Smooth muscle cell (in vitro differentiated cells): ENCODE results near the gene NID2. TPM values are rescaled to one million over a fixed set of nuclear protein-coding genes. Genes with fewer than 3 reads are reported as not detected.

ENCODE experiments used
- DNase-seq: peaks from one replicate; lab custom pipeline; 2025; ENCODE audit not compliant: unreplicated experiment; lab: John Stamatoyannopoulos, UW
- H2AFZ ChIP-seq: fragments of 200-600 bp; sonication (generic); 2 replicates; pipeline ENCODE4 v1.6.0; 2016; ENCODE audit warnings: antibody characterized with exemption, low read depth, mild to moderate bottlenecking
- H3F3A ChIP-seq: fragments of 200-600 bp; sonication (generic); 2 replicates; pipeline ENCODE4 v1.6.0; 2017; ENCODE audit warnings: antibody characterized with exemption, low read depth
- H3K27ac ChIP-seq: fragments of 200-600 bp; sonication (generic); 2 replicates; pipeline ENCODE4 v1.5.1; 2016; ENCODE audit warnings: low read depth, mild to moderate bottlenecking
- H3K27me3 ChIP-seq: fragments of 200-600 bp; sonication (generic); 2 replicates; pipeline ENCODE4 v1.6.1; 2016; ENCODE audit warnings: low read depth, mild to moderate bottlenecking
- H3K36me3 ChIP-seq: fragments of 200-600 bp; sonication (generic); 2 replicates; pipeline ENCODE4 v1.5.1; 2016; ENCODE audit warnings: low read depth
- H3K4me1 ChIP-seq: fragments of 200-600 bp; sonication (generic); 2 replicates; pipeline ENCODE4 v1.5.1; 2016; ENCODE audit warnings: low read depth
- H3K4me2 ChIP-seq: fragments of 200-600 bp; sonication (generic); 2 replicates; pipeline ENCODE4 v1.6.0; 2016; ENCODE audit warnings: mild to moderate bottlenecking
- H3K4me3 ChIP-seq: fragments of 200-600 bp; sonication (generic); 2 replicates; pipeline ENCODE4 v1.5.1; 2016; ENCODE audit warnings: mild to moderate bottlenecking
- H3K79me2 ChIP-seq: fragments of 200-600 bp; sonication (generic); 2 replicates; pipeline ENCODE4 v1.6.0; 2016; ENCODE audit warnings: low read depth, mild to moderate bottlenecking
- H3K9ac ChIP-seq: fragments of 200-600 bp; sonication (generic); 2 replicates; pipeline ENCODE4 v1.6.0; 2016; ENCODE audit warnings: low read depth
- H3K9me3 ChIP-seq: fragments of 200-600 bp; sonication (generic); replicated peaks from 2 replicates; pipeline ENCODE4 v1.5.1; 2016; ENCODE audit warnings: low read depth
- H4K20me1 ChIP-seq: fragments of 200-600 bp; sonication (generic); 2 replicates; pipeline ENCODE4 v1.6.0; 2016; ENCODE audit warnings: low read depth
- CTCF ChIP-seq: fragments of 200-600 bp; sonication (generic); IDR thresholded peaks from 2 replicates; pipeline ENCODE4 v1.5.1; 2017; ENCODE audit warnings: borderline replicate concordance, mild to moderate bottlenecking, antibody characterized with exemption; ENCODE audit not compliant: insufficient read depth, poor library complexity, severe bottlenecking
- WGBS: methylation state at CpG from one replicate; pipeline ENCODE4 v1.1.7; 2016; ENCODE audit warnings: low lambda C conversion rate; 5-methylcytosine and 5-hydroxymethylcytosine counted together
- polyA plus RNA-seq: library from polyadenylated mRNA; unstranded; fragments of >200 nt; fragmentation: Nextera tagmentation; extraction: Ambion mirVana; gene quantifications from 2 replicates; pipeline ENCODE4 v1.2.1, GENCODE V29; 2016
- total RNA-seq: library from RNA; depleted of rRNA; stranded (reverse); fragments of >200 nt; gene quantifications from 2 replicates; pipeline ENCODE4 v1.2.3, GENCODE V29; 2014

NID2 gene
- total and polyA plus RNA-seq, 2 experiments from 2014 or later, result 196 to 229 TPM

- peaks cover 13% of the 10 kb centered on the region for H3K4me1 ChIP-seq
- no peak overlapping the region for H2AFZ ChIP-seq
- H3K4me3 ChIP-seq, result no peak overlapping the region
- DNase-seq, result no peak
- H3K9ac ChIP-seq, result no peak overlapping the region
- no peak overlapping the region for H3K4me2 ChIP-seq
- H3F3A ChIP-seq, result peaks cover 5% of the 10 kb centered on the region
- no peak overlapping the region for H3K27ac ChIP-seq
- WGBS, result 95% methylated on average over 2 of the region's 2 CpGs
- H3K79me2 ChIP-seq, result no peaks in the 10 kb centered on the region
- no peak for TF ChIP-seq CTCF
- peaks cover 22% of the 10 kb centered on the region for H3K36me3 ChIP-seq
- H3K9me3 ChIP-seq, result no peaks in the 10 kb centered on the region
- no peaks in the 10 kb centered on the region for H3K27me3 ChIP-seq
- peaks cover 11% of the 10 kb centered on the region for H4K20me1 ChIP-seq
Measured at GRCh38 chr14:51957950-51958349, 110.9 kb downstream of the NID2 start.

Other genes starting within 250 kb of the NID2 start
- 128 and 132 TPM in 2 replicates for gene GNG2, start 208.4 kb downstream of the NID2 start, total RNA-seq
- gene GNG2, start 208.4 kb downstream of the NID2 start, polyA plus RNA-seq, result 61.5 and 83.6 TPM in 2 replicates
- 143 and 163 TPM in 2 replicates for gene RTRAF, start 79.5 kb downstream of the NID2 start, total RNA-seq
- gene RTRAF, start 79.5 kb downstream of the NID2 start, polyA plus RNA-seq, result 218 and 221 TPM in 2 replicates
- not detected in 2 replicates for gene PTGDR, start 198.6 kb upstream of the NID2 start, total RNA-seq
- not detected in 2 replicates for gene PTGDR, start 198.6 kb upstream of the NID2 start, polyA plus RNA-seq
- gene PTGER2, start 245.3 kb upstream of the NID2 start, total RNA-seq, result 17.7 and 36.4 TPM in 2 replicates
- gene PTGER2, start 245.3 kb upstream of the NID2 start, polyA plus RNA-seq, result 23.2 and 24.6 TPM in 2 replicates